GM19035 (cell line): ENCODE data around the gene CACNA1G.

Experiments used
- ATAC-seq: cut with Tn5 transposase; IDR thresholded peaks from one replicate; pipeline ENCODE4 v1.9.1; 2021; ENCODE audit not compliant: unreplicated experiment

The CACNA1G gene

GRCh38 chr17:50565402-50566350 is 5.2 kb downstream of the CACNA1G start:
- no peak for ATAC-seq

DNA sequence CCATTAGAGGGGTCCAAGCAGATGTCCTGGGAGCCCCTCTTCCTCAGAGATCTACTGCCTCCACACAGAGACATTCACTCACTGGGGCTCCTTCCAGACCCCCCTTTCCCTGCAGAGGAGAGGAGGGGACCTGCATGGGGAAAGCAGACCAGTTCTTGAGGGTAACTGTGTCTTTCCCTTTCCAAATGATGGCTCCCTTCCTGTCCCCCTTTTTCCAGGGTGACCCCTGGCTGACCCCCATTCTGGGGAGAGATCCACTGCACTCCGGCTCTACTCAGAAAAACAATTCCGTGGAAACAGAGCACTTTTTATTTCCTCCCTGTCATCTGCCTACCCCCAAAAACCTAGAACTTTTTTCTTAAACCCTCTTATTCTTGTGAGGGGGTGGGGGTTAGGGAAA is 6.4 kb downstream of the CACNA1G start:
- no peak for ATAC-seq

DNA sequence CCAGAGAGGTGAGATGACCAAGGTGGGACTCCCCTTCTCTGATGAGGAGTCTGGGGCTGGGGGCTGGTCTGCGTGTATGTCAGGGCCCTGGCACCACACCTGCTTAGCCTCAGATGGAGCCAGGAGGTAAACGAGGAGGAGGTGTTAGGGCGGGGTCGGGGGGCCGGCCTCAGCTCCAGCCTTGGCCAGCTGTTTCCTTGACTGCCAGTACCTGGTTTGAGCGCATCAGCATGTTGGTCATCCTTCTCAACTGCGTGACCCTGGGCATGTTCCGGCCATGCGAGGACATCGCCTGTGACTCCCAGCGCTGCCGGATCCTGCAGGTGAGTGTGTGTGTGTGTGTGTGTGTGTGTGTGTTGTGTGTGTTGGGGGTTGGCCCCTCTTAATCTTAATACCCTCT is 8.1 kb downstream of the CACNA1G start:
- no peak for ATAC-seq

DNA sequence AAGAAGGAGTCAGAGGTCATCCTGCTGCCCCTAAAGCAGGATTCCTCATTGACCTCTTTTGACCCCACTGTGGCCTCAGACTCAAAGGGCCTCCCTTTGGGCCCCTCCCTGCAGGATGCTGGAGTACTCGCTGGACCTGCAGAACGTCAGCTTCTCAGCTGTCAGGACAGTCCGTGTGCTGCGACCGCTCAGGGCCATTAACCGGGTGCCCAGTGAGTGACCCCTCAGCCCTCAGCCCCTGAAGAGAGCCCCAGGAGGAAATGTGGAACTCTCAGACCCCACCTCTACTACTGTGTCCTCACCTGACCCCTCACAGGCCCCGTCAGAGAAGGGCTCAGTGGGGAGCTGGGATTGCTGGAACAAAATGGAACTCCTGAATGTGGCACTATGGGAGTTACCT is 9.1 kb downstream of the CACNA1G start:
- no peak for ATAC-seq

DNA sequence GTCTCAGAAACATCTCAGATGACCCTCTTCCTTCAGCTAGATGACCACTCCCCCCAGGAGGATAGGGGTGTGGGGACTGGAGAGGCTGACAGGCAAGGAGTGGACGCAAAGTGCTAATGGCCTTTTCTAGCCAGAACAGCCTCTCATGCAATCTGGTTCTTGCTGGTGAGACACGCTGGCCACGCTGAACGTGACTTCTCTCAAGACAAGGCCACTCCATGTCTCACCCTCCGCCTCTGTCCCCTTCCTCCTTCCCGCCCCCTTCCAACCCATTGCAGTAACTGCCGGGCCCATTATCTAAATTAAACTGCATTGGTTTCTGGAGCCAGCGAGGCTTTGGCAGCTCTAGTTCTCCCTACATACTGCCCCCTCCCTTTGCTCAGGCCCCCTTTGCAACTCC is 9.5 kb downstream of the CACNA1G start:
- ATAC-seq, result no peak

DNA sequence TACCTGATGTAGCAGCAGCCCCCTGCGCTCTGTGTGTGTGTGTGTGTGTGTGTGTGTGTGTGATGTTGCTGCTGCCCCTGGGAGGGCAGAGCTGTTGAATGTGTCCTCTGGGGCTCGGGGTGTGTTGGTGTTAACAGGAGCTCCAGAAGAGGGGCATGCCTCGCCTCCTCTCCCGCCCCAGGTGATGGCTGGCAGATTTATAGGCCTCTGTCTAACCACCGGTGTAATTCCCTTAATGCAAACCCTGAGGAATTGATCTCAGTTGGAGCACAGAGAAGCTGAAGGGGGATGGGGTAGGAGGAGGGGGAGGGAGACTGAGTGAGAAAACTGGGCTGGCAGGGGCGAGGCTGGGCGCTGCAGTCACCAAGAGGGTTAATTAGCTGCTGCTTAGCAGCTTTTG is 10.0 kb downstream of the CACNA1G start:
- ATAC-seq, result no peak

DNA sequence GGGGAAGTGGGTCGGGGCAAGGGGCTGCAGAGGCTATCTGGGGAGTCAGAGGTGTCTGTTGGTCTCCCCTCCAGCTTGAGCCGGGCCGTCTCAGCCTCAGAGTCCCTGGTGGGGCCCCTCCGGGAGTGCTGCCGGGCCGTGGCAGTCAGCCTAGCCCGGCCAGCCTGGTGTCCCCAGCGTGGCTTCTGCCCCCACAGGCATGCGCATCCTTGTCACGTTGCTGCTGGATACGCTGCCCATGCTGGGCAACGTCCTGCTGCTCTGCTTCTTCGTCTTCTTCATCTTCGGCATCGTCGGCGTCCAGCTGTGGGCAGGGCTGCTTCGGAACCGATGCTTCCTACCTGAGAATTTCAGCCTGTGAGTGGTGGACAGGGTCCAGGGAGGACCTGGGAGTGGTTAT is 11.2 kb downstream of the CACNA1G start:
- ATAC-seq, result no peak

DNA sequence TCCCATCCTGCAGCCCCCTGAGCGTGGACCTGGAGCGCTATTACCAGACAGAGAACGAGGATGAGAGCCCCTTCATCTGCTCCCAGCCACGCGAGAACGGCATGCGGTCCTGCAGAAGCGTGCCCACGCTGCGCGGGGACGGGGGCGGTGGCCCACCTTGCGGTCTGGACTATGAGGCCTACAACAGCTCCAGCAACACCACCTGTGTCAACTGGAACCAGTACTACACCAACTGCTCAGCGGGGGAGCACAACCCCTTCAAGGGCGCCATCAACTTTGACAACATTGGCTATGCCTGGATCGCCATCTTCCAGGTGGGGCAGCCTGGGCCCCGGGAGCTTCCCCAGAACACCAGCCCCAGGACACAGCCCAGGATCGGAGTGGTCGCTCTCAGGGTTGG is 12.0 kb downstream of the CACNA1G start:
- ATAC-seq, result no peak

- ATAC-seq, result no peak
These were observed 13.5 kb downstream of the CACNA1G start for GRCh38 chr17:50573866-50574611.

DNA sequence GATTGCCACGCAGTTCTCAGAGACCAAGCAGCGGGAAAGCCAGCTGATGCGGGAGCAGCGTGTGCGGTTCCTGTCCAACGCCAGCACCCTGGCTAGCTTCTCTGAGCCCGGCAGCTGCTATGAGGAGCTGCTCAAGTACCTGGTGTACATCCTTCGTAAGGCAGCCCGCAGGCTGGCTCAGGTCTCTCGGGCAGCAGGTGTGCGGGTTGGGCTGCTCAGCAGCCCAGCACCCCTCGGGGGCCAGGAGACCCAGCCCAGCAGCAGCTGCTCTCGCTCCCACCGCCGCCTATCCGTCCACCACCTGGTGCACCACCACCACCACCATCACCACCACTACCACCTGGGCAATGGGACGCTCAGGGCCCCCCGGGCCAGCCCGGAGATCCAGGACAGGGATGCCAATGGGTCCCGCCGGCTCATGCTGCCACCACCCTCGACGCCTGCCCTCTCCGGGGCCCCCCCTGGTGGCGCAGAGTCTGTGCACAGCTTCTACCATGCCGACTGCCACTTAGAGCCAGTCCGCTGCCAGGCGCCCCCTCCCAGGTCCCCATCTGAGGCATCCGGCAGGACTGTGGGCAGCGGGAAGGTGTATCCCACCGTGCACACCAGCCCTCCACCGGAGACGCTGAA is 15.2 kb downstream of the CACNA1G start:
- no peak for ATAC-seq

- ATAC-seq, result no peak
These were observed 16.3 kb downstream of the CACNA1G start for GRCh38 chr17:50576864-50577263.

- no peak for ATAC-seq
These were observed 17.0 kb downstream of the CACNA1G start for GRCh38 chr17:50577451-50577954.

- no peak for ATAC-seq
These were observed 17.7 kb downstream of the CACNA1G start for GRCh38 chr17:50578173-50578572.

GRCh38 chr17:50579399-50579798 is 18.9 kb downstream of the CACNA1G start:
- ATAC-seq, result no peak

DNA sequence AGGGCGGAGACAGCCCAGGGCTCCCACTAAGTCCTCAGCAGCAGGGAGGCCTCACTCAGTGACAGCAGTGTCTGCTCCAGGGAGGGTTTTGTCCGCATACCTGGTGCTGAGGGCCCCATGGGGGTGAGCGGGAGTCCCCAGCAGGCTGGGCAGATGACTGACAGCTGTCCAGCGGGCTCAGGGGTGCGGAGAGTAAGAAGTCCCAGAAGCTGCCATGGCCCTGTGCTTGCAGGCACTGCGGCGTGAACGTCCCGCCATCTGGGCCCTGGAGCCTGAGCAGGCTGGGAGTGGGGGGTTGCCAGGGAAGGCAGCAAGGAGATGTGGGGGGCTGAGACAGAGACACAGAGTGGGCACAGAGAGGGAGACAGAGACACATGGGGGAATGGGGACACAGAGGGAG is 20.1 kb downstream of the CACNA1G start:
- no peak for ATAC-seq

DNA sequence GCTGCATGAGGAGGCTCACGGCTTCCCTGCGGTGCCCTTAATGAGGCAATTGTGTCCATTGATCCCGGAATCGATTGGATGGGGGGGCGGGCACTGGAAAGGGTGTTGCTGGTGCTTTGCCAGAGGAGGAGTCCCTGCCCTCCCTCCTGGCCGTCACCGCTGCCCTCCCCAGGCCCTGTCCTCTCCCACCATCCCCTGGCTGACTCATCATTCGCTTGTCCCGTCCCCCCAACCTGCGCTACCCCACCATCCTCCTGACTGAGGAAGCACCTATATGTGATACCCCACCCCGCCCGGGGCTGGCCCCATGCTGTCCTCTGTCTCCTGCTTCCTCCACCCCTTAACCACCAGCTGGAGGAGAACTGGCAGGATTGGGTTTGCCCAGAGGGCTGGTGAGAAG is 20.8 kb downstream of the CACNA1G start:
- ATAC-seq, result no peak

GRCh38 chr17:50582741-50583140 is 22.2 kb downstream of the CACNA1G start:
- no peak for ATAC-seq

DNA sequence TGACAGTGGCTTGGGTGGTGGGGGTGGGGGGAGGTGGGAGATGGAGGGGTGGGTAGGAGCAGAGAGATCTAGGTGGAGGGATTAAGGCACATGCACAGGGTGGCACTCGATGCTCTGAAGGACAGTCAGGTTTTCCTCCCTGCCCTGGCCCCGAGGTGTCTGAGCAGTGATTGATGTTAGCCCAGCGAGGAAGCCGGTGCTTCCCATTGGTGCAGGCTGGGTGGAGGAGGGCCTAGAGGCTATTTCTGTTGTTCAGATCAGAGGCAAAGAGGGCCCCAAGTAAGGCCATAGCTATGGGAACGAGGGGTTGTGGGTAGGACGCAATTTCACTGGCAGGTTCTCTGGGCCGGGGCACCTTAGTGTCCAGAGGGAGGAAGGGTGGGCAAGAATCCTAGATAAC is 23.1 kb downstream of the CACNA1G start:
- no peak for ATAC-seq

DNA sequence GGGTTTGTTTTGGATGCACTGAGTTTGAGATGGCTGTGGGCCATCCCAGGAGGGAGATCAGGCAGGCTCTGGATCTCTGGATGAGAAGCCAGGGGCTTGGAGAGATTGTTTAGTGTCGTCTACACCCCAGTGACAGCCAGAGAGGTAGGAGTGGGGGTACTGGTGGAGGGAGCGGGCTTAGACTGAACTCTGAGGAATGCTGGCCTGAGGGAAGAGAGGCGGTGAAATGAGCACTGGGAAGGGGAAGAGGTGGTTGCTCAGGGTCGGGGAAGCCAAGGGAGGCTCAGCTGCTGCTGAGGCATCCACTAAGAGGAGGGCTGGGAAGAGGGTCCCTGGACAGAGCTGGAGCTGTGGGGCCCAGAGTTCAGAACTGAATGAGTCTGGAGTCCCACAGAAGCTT is 23.6 kb downstream of the CACNA1G start:
- no peak for ATAC-seq

GRCh38 chr17:50584749-50585148 is 24.2 kb downstream of the CACNA1G start:
- ATAC-seq, result no peak

DNA sequence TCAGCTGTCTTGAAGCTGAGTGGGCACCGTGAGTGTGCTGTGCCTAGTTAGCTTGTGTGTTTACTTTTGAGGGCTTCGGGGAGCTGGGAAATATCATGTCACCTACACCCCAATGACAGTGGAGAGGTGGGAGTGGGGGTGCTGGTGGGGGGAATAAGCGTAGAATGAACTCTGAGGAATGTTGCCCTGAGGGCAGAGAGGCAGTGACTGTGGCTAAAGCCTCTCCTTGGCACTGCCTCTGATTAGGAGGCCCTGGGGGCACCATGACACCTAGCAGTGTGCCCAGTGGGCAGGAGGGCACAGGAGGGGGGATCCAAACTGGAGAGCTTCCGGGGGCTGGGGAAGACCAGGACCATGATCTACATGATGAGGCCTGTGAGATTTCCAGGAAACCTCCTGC is 24.8 kb downstream of the CACNA1G start:
- ATAC-seq, result no peak

DNA sequence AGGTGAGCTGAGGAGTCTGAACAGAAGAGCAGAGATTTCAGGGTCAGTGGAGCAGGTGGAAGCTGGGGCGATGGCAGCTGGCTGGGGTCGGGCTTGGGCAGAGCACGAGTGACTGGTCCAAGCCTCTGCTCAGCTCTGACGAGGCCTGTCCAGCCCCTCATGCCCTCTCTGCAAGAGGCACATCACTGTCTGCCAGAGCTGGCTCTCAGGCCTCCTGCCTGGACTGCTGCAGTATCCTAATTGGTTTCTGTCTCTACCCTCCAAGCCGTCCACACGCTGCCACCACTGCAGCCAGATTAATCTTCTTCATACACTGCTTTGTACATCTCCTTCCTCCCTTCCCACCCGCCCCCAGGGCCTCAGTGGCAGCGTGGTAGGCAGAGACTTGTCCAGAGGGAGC is 25.4 kb downstream of the CACNA1G start:
- no peak for ATAC-seq
